ENCODE measurements around the gene FGD3. TPM values are rescaled to one million over a fixed set of nuclear protein-coding genes. Genes with fewer than 3 reads are reported as not detected.

Gene FGD3
- total and polyA plus RNA-seq, 2 of the 8 experiments (the other 6 are each of a cell fraction or from before 2014, with no cell fraction given) = 1.4 to 1.9 TPM

GRCh38 chr9:93028448-93029006 is 81.2 kb downstream of the FGD3 start (continued):
- TF ChIP-seq, protein P1, sequence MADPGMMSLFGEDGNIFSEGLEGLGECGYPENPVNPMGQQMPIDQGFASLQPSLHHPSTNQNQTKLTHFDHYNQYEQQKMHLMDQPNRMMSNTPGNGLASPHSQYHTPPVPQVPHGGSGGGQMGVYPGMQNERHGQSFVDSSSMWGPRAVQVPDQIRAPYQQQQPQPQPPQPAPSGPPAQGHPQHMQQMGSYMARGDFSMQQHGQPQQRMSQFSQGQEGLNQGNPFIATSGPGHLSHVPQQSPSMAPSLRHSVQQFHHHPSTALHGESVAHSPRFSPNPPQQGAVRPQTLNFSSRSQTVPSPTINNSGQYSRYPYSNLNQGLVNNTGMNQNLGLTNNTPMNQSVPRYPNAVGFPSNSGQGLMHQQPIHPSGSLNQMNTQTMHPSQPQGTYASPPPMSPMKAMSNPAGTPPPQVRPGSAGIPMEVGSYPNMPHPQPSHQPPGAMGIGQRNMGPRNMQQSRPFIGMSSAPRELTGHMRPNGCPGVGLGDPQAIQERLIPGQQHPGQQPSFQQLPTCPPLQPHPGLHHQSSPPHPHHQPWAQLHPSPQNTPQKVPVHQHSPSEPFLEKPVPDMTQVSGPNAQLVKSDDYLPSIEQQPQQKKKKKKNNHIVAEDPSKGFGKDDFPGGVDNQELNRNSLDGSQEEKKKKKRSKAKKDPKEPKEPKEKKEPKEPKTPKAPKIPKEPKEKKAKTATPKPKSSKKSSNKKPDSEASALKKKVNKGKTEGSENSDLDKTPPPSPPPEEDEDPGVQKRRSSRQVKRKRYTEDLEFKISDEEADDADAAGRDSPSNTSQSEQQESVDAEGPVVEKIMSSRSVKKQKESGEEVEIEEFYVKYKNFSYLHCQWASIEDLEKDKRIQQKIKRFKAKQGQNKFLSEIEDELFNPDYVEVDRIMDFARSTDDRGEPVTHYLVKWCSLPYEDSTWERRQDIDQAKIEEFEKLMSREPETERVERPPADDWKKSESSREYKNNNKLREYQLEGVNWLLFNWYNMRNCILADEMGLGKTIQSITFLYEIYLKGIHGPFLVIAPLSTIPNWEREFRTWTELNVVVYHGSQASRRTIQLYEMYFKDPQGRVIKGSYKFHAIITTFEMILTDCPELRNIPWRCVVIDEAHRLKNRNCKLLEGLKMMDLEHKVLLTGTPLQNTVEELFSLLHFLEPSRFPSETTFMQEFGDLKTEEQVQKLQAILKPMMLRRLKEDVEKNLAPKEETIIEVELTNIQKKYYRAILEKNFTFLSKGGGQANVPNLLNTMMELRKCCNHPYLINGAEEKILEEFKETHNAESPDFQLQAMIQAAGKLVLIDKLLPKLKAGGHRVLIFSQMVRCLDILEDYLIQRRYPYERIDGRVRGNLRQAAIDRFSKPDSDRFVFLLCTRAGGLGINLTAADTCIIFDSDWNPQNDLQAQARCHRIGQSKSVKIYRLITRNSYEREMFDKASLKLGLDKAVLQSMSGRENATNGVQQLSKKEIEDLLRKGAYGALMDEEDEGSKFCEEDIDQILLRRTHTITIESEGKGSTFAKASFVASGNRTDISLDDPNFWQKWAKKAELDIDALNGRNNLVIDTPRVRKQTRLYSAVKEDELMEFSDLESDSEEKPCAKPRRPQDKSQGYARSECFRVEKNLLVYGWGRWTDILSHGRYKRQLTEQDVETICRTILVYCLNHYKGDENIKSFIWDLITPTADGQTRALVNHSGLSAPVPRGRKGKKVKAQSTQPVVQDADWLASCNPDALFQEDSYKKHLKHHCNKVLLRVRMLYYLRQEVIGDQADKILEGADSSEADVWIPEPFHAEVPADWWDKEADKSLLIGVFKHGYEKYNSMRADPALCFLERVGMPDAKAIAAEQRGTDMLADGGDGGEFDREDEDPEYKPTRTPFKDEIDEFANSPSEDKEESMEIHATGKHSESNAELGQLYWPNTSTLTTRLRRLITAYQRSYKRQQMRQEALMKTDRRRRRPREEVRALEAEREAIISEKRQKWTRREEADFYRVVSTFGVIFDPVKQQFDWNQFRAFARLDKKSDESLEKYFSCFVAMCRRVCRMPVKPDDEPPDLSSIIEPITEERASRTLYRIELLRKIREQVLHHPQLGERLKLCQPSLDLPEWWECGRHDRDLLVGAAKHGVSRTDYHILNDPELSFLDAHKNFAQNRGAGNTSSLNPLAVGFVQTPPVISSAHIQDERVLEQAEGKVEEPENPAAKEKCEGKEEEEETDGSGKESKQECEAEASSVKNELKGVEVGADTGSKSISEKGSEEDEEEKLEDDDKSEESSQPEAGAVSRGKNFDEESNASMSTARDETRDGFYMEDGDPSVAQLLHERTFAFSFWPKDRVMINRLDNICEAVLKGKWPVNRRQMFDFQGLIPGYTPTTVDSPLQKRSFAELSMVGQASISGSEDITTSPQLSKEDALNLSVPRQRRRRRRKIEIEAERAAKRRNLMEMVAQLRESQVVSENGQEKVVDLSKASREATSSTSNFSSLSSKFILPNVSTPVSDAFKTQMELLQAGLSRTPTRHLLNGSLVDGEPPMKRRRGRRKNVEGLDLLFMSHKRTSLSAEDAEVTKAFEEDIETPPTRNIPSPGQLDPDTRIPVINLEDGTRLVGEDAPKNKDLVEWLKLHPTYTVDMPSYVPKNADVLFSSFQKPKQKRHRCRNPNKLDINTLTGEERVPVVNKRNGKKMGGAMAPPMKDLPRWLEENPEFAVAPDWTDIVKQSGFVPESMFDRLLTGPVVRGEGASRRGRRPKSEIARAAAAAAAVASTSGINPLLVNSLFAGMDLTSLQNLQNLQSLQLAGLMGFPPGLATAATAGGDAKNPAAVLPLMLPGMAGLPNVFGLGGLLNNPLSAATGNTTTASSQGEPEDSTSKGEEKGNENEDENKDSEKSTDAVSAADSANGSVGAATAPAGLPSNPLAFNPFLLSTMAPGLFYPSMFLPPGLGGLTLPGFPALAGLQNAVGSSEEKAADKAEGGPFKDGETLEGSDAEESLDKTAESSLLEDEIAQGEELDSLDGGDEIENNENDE (IDR thresholded peaks at IDR 0.05; ENCODE audit: insufficient replicate concordance, low read length) = no peak
- TF ChIP-seq EZH2 (IDR thresholded peaks at IDR 0.05; ENCODE audit: low read depth, low read length, severe bottlenecking) (no peak), TCF12 (IDR thresholded peaks at IDR 0.05; ENCODE audit: low read depth, low read length) (no peak), SRF (IDR thresholded peaks at IDR 0.05; ENCODE audit: low read depth, low read length) (no peak), TBP (IDR thresholded peaks at IDR 0.05; ENCODE audit: low read depth, low read length) (no peak)

All from H1 (cell line).